Right lobe of liver (tissue), 6 donors: ENCODE measurements around the gene LPO. TPM values are rescaled to one million over a fixed set of nuclear protein-coding genes. Genes with fewer than 3 reads are reported as not detected.

Experiments used
- ATAC-seq, 4 donors: fragments of 200-7000 bp; cut with Tn5 transposase; one replicate each; pipeline ENCODE4 v1.9.1; 2020; ENCODE audit warnings: mild to moderate bottlenecking in 4 of 4, moderate library complexity in 4 of 4
- DNase-seq, 3 donors: peaks; one replicate each; pipeline ENCODE4 v3.0.0-alpha.2; 2020
- H3K27ac ChIP-seq, 3 donors: fragments of 200-600 bp; one replicate each; pipeline ENCODE4 v1.8.0; 2022
- H3K27me3 ChIP-seq, 2 donors: fragments of 200-600 bp; one replicate each; pipeline ENCODE4 v1.8.0; 2022
- H3K36me3 ChIP-seq, 4 donors: fragments of 200-600 bp; sonication (generic) in 1 of 4; one replicate each; pipeline versions ENCODE4 v1.5.1 to v1.8.0; 2017 to 2022; ENCODE audit warnings: control low read depth in 1 of 4
- H3K4me1 ChIP-seq, 4 donors: fragments of 200-600 bp; sonication (generic) in 1 of 4; one replicate each; pipeline versions ENCODE4 v1.5.1 to v1.8.0; 2017 to 2022; ENCODE audit warnings: control low read depth in 1 of 4
- H3K4me3 ChIP-seq, 3 donors: fragments of 200-600 bp; one replicate each; pipeline ENCODE4 v1.8.0; 2022
- H3K9me3 ChIP-seq, 4 donors: fragments of 200-600 bp; sonication (generic) in 1 of 4; one replicate each; pipeline versions ENCODE4 v1.5.1 to v1.8.0; 2017 to 2022; ENCODE audit warnings: control low read depth in 1 of 4
- POLR2A ChIP-seq: fragments of 450-650 bp; IDR thresholded peaks from one replicate; pipeline ENCODE4 v1.6.1; 2017; ENCODE audit warnings: antibody characterized with exemption, mild to moderate bottlenecking
- WGBS: methylation state at CpG from one replicate; pipeline ENCODE4 v1.1.6; 2018; ENCODE audit warnings: low coverage, low lambda C conversion rate; ENCODE audit not compliant: insufficient coverage; ENCODE audit errors: missing lambda C conversion rate; 5-methylcytosine and 5-hydroxymethylcytosine counted together
- intact Hi-C, 2 donors: fragments of 100-400 bp; cut with DNase I; formaldehyde crosslinking; loops; one replicate each; pipeline versions ENCODE4 v1.11.2 to v1.14.1; 2022
- total RNA-seq, 6 experiments: library from RNA; depleted of rRNA in 2 of 6; stranded (reverse); fragments of >200 nt in 2 of 6; fragmentation: NEBNext Ultra II Directional in 3 of 6; extraction: Animal tissue kit (Norgen Biotek cat#: 25700) in 3 of 6; gene quantifications; one replicate each; pipeline versions ENCODE4 v1.1.0 to v1.2.4, GENCODE V29; 2016 to 2023
- TF ChIP-seq, protein P1 (sequence below), 4 donors: fragments of 200-600 bp in 3 of 4; fragments of 450-650 bp in 1 of 4; IDR thresholded peaks; one replicate each; pipeline versions ENCODE4 v1.5.1 to v1.8.0; 2016 to 2022; ENCODE audit warnings: antibody characterized with exemption in 4 of 4, mild to moderate bottlenecking in 2 of 4
- donor health status: DM: no; HTN: yes; CAD: no.
- donor health status: DM: no; HTN: no; CAD: no.
- donor health status: DM: no; HTN: no; CAD: no.
- donor health status: DM: no; HTN: yes; CAD: no.
- donor health status: DM: no; HTN: yes; CAD: no.

LPO gene
- total RNA-seq, 6 experiments from 2014 or later = not detected

DNA sequence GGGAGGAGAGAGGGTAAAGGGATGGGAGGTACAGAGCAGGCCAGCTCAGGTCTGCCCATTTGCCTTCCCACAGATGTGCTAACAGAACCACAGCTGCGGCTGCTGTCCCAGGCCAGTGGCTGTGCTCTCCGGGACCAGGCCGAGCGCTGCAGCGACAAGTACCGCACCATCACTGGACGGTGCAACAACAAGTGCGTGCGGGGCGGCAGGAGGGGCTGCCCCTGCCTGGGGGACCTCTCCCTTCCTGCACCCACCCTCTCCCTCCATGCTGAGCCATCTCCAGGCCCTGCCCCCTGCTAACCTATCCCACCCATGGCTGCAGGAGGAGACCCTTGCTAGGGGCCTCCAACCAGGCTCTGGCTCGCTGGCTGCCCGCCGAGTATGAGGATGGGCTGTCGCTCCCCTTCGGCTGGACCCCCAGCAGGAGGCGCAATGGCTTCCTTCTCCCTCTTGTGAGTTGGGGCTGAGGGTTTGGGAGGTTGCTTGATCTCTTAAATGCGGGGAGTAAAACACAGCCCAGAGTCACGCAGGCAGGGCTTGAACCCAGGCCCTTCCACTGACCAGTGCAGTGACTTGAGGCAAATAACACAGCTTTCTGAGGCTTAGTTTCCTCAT, 44.6 kb upstream of the LPO start:
- H3K9me3 ChIP-seq = no peaks in the 10 kb centered on the region
- no peak for DNase-seq
- no peak for ATAC-seq
- TF ChIP-seq, protein P1, sequence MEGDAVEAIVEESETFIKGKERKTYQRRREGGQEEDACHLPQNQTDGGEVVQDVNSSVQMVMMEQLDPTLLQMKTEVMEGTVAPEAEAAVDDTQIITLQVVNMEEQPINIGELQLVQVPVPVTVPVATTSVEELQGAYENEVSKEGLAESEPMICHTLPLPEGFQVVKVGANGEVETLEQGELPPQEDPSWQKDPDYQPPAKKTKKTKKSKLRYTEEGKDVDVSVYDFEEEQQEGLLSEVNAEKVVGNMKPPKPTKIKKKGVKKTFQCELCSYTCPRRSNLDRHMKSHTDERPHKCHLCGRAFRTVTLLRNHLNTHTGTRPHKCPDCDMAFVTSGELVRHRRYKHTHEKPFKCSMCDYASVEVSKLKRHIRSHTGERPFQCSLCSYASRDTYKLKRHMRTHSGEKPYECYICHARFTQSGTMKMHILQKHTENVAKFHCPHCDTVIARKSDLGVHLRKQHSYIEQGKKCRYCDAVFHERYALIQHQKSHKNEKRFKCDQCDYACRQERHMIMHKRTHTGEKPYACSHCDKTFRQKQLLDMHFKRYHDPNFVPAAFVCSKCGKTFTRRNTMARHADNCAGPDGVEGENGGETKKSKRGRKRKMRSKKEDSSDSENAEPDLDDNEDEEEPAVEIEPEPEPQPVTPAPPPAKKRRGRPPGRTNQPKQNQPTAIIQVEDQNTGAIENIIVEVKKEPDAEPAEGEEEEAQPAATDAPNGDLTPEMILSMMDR (IDR thresholded peaks at IDR 0.05) = no peak
- no peak for TF ChIP-seq POLR2A
- H3K36me3 ChIP-seq = no peaks in the 10 kb centered on the region
- WGBS = no CpG with 5 or more reads among the region's 18 CpGs
- no peaks in the 10 kb centered on the region for H3K27me3 ChIP-seq
- no peaks in the 10 kb centered on the region for H3K4me1 ChIP-seq
- no peak overlapping the region for H3K27ac ChIP-seq
- no peak overlapping the region for H3K4me3 ChIP-seq
- intact Hi-C loops = no loop called here

DNA sequence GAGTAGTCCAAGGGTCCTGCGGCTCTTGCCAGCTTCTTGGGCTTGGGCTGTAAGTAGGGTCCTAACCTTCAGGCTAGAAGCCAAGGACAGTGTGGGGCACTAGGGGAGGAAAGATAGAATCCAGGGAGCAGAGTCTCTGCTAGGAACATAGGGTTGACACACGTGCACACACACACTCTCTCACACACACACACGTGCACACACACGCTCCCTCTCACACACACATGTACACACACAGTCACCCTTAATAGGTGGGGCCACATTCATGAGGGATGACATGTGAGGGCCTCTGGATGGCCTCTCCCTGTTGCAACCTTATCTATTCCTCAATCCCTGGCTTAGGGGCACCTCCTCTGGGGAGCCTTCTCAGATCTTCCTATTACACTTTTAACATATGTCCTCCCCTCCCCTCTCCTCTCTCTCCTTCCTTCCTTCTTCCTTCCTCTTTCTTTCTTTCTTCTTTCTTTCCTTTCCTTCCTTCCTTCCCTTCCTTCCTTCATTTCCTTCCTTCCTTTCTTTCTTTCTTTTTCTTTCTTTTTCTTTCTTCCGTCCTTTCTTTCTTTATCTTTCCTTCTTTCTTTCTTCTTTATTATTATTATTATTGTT, 42.8 kb upstream of the LPO start:
- H3K4me3 ChIP-seq = no peak overlapping the region
- no peaks in the 10 kb centered on the region for H3K36me3 ChIP-seq
- no peaks in the 10 kb centered on the region for H3K4me1 ChIP-seq
- H3K27me3 ChIP-seq = no peaks in the 10 kb centered on the region
- H3K9me3 ChIP-seq = no peaks in the 10 kb centered on the region
- DNase-seq (no peak), ATAC-seq (no peak)
- H3K27ac ChIP-seq = no peak overlapping the region
- intact Hi-C loops = no loop called here
- TF ChIP-seq, protein P1 (IDR thresholded peaks at IDR 0.05) = no peak
- no peak for TF ChIP-seq POLR2A
- WGBS = 84% methylated on average over 5 of the region's 5 CpGs

DNA sequence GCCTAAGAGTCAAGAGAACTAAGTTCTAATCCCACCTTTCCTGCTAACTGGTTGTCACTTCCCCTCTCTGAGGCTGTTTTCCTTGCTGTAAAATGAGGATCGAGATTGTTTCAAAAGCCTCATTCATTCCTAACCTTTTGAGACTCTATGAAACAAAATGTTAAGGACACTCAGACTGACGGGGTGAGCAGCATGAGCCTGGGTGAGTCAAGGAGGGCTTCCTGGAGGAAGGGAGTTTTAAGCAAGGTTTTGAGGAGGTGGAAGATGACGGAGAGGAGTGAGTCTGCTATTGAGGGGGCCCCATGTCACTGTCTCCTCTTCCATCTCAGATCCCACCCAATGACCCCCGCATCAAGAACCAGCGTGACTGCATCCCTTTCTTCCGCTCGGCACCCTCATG, 41.8 kb upstream of the LPO start:
- H3K36me3 ChIP-seq = no peaks in the 10 kb centered on the region
- intact Hi-C loops = no loop called here
- H3K27ac ChIP-seq = no peak overlapping the region
- WGBS = 69% methylated on average over 3 of the region's 7 CpGs
- no peaks in the 10 kb centered on the region for H3K9me3 ChIP-seq
- H3K27me3 ChIP-seq = no peaks in the 10 kb centered on the region
- no peak for ATAC-seq
- no peaks in the 10 kb centered on the region for H3K4me1 ChIP-seq
- DNase-seq = no peak
- TF ChIP-seq, protein P1 (IDR thresholded peaks at IDR 0.05) = no peak
- TF ChIP-seq POLR2A = no peak
- no peak overlapping the region for H3K4me3 ChIP-seq

DNA sequence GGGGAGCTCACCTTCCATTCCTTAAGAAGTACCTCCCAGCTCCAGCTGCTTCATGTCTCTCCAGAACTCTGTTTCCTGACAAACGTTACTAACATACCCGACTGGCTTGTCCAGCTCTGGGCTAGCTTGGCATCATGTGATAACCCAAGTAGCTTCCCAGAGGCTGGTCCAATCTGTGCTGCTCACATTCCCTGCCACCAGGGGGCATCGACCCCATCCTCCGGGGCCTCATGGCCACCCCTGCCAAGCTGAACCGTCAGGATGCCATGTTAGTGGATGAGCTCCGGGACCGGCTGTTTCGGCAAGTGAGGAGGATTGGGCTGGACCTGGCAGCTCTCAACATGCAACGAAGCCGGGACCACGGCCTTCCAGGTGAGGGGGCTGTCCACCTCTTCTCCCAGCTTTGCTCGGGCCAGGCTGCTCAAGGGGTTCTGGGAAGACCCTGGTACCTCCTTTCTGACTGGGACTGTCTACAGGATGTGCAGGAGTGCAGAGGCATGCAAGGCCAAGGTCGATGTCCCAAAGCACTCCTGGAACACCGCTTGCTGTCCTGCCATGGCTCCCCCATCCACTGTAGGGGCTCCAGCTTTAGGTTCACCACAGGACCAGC, 38.3 kb upstream of the LPO start:
- intact Hi-C loops = no loop called here
- peak; percentile 64 to 79 (median 74) for ATAC-seq
- Histone ChIP-seq H3K4me3 (no peak overlapping the region), H3K9me3 (no peaks in the 10 kb centered on the region), H3K27ac (no peak overlapping the region), H3K27me3 (no peaks in the 10 kb centered on the region), H3K36me3 (no peaks in the 10 kb centered on the region), H3K4me1 (no peaks in the 10 kb centered on the region)
- DNase-seq = peak in 2 of 3 donors; percentile 36 to 57
- 44% methylated on average over 6 of the region's 14 CpGs for WGBS
- TF ChIP-seq, protein P1 (IDR thresholded peaks at IDR 0.05) = peak; percentile 26 to 53 (median 47)
- no peak for TF ChIP-seq POLR2A
